Measurements from ENCODE around the gene DMRT3. TPM values are rescaled to one million over a fixed set of nuclear protein-coding genes. Genes with fewer than 3 reads are reported as not detected.
A peak's percentile ranks its signal among the peaks of the same experiment; 100 is the strongest.

DMRT3 gene
- total RNA-seq, 1 experiment from 2014 or later = not detected

- POLR2A ChIA-PET = no interaction called here
Measured at GRCh38 chr9:929719-930118, 46.7 kb upstream of the DMRT3 start.

GRCh38 chr9:933356-933755, 43.1 kb upstream of the DMRT3 start:
- no peak overlapping the region for H3K4me3 Mint-ChIP-seq (ENCODE audit: unreplicated experiment)
- no TSS peak for BruUV-seq (replicated peaks)
- no peak overlapping the region for H3K27ac Mint-ChIP-seq (ENCODE audit: unreplicated experiment)
- ChIA-PET CTCF (no interaction called here), POLR2A (no interaction called here)
- no peaks in the 10 kb centered on the region for H3K36me3 ChIP-seq (ENCODE audit: control insufficient read depth, insufficient read depth, low read length)
- intact Hi-C loops (cut with micrococcal nuclease; ENCODE audit: unreplicated experiment) = no loop called here
- no peak overlapping the region for H3K4me3 ChIP-seq (ENCODE audit: low read depth, low read length)
- no peak for TF ChIP-seq CTCF (IDR thresholded peaks at IDR 0.05; ENCODE audit: insufficient read depth in 1 of 2, low read depth in 1 of 2, low read length in 1 of 2, severe bottlenecking in 1 of 2, unreplicated experiment in 1 of 2)
- no peaks in the 10 kb centered on the region for H3K4me1 Mint-ChIP-seq (ENCODE audit: low read depth, unreplicated experiment)
- no peaks in the 10 kb centered on the region for H3K9me3 Mint-ChIP-seq (ENCODE audit: unreplicated experiment)
- no peaks in the 10 kb centered on the region for H3K9me3 ChIP-seq
- no peaks in the 10 kb centered on the region for H3K27me3 ChIP-seq (replicated peaks; ENCODE audit: control insufficient read depth, insufficient read depth, low read length)
- DNase-seq = no peak
- H3K36me3 Mint-ChIP-seq (ENCODE audit: insufficient read depth, unreplicated experiment) = no peaks in the 10 kb centered on the region
- H3K4me1 ChIP-seq = no peaks in the 10 kb centered on the region
- H3K27me3 Mint-ChIP-seq (ENCODE audit: insufficient read depth, unreplicated experiment) = peaks cover 5% of the 10 kb centered on the region

More at GRCh38 chr9:929719-930118, 46.7 kb upstream of the DMRT3 start:
- intact Hi-C loops (cut with micrococcal nuclease; ENCODE audit: unreplicated experiment) = no loop called here
- TF ChIP-seq CTCF (IDR thresholded peaks at IDR 0.05; ENCODE audit: insufficient read depth in 1 of 2, low read depth in 1 of 2, low read length in 1 of 2, severe bottlenecking in 1 of 2, unreplicated experiment in 1 of 2) = no peak
- Mint-ChIP-seq H3K36me3 (ENCODE audit: insufficient read depth, unreplicated experiment) (no peaks in the 10 kb centered on the region), H3K27ac (ENCODE audit: unreplicated experiment) (no peak overlapping the region), H3K27me3 (ENCODE audit: insufficient read depth, unreplicated experiment) (peaks cover 3% of the 10 kb centered on the region), H3K4me1 (ENCODE audit: low read depth, unreplicated experiment) (no peaks in the 10 kb centered on the region), H3K4me3 (ENCODE audit: unreplicated experiment) (no peak overlapping the region), H3K9me3 (ENCODE audit: unreplicated experiment) (no peaks in the 10 kb centered on the region)
- CTCF ChIA-PET = no interaction called here
- Histone ChIP-seq H3K9me3 (no peaks in the 10 kb centered on the region), H3K4me3 (ENCODE audit: low read depth, low read length) (no peak overlapping the region), H3K36me3 (ENCODE audit: control insufficient read depth, insufficient read depth, low read length) (no peaks in the 10 kb centered on the region), H3K27me3 (replicated peaks; ENCODE audit: control insufficient read depth, insufficient read depth, low read length) (no peaks in the 10 kb centered on the region), H3K4me1 (no peaks in the 10 kb centered on the region)
- DNase-seq = no peak
- BruUV-seq (replicated peaks) = no TSS peak

- peak overlapping the region; percentile 38 for H3K4me3 Mint-ChIP-seq (ENCODE audit: unreplicated experiment)
- no peaks in the 10 kb centered on the region for H3K27me3 ChIP-seq (replicated peaks; ENCODE audit: control insufficient read depth, insufficient read depth, low read length)
- H3K4me1 Mint-ChIP-seq (ENCODE audit: low read depth, unreplicated experiment) = no peaks in the 10 kb centered on the region
- no peak for TF ChIP-seq CTCF (IDR thresholded peaks at IDR 0.05; ENCODE audit: insufficient read depth in 1 of 2, low read depth in 1 of 2, low read length in 1 of 2, severe bottlenecking in 1 of 2, unreplicated experiment in 1 of 2)
- H3K36me3 ChIP-seq (ENCODE audit: control insufficient read depth, insufficient read depth, low read length) = no peaks in the 10 kb centered on the region
- no peaks in the 10 kb centered on the region for H3K9me3 Mint-ChIP-seq (ENCODE audit: unreplicated experiment)
- H3K4me3 ChIP-seq (ENCODE audit: low read depth, low read length) = no peak overlapping the region
- H3K27me3 Mint-ChIP-seq (ENCODE audit: insufficient read depth, unreplicated experiment) = peaks cover 10% of the 10 kb centered on the region
- CTCF ChIA-PET = no interaction called here
- intact Hi-C loops (cut with micrococcal nuclease; ENCODE audit: unreplicated experiment) = no loop called here
- POLR2A ChIA-PET = no interaction called here
- DNase-seq = peak; percentile 25 to 44
- H3K27ac Mint-ChIP-seq (ENCODE audit: unreplicated experiment) = no peak overlapping the region
- H3K9me3 ChIP-seq = no peaks in the 10 kb centered on the region
- no peaks in the 10 kb centered on the region for H3K4me1 ChIP-seq
- H3K36me3 Mint-ChIP-seq (ENCODE audit: insufficient read depth, unreplicated experiment) = no peaks in the 10 kb centered on the region
- BruUV-seq (replicated peaks) = no TSS peak
Measured at GRCh38 chr9:935348-935965, 41.0 kb upstream of the DMRT3 start.

All from Caco-2 (cell line).